Ectodermal cell (in vitro differentiated cells): ENCODE data around the gene SLC38A10.

Experiments used
- H3K27ac ChIP-seq: 2 replicates; pipeline ENCODE4 v1.7.0; 2013; ENCODE audit warnings: mild to moderate bottlenecking, low read depth, low read length; ENCODE audit not compliant: insufficient read depth, poor library complexity, severe bottlenecking
- H3K27me3 ChIP-seq: 2 replicates; pipeline ENCODE4 v1.7.0; 2013; ENCODE audit warnings: mild to moderate bottlenecking, low read length; ENCODE audit not compliant: insufficient read depth, control insufficient read depth, poor library complexity, severe bottlenecking
- H3K36me3 ChIP-seq: one replicate; pipeline ENCODE4 v1.7.0; 2013; ENCODE audit warnings: low read length; ENCODE audit not compliant: control insufficient read depth, insufficient read depth
- H3K4me1 ChIP-seq: one replicate; pipeline ENCODE4 v1.7.0; 2013; ENCODE audit warnings: low read length; ENCODE audit not compliant: control insufficient read depth, insufficient read depth
- H3K4me3 ChIP-seq: 2 replicates; pipeline ENCODE4 v1.7.0; 2013; ENCODE audit warnings: low read depth, low read length, control low read depth; ENCODE audit not compliant: insufficient read depth
- H3K9me3 ChIP-seq: 2 replicates; pipeline ENCODE4 v1.7.0; 2013; ENCODE audit warnings: mild to moderate bottlenecking, low read length, moderate library complexity; ENCODE audit not compliant: control insufficient read depth
- WGBS, 2 experiments: methylation state at CpG; one replicate each; pipeline ENCODE4 v1.1.7; 2013; ENCODE audit warnings: missing lambda C conversion rate in 2 of 2; 5-methylcytosine and 5-hydroxymethylcytosine counted together

The SLC38A10 gene

GRCh38 chr17:81246679-81247338 is 48.3 kb downstream of the SLC38A10 start:
- 94% methylated on average over 28 of the region's 28 CpGs for WGBS, 2 experiments
- Histone ChIP-seq H3K4me1 (peaks cover 5% of the 10 kb centered on the region), H3K36me3 (peaks cover 2% of the 10 kb centered on the region), H3K9me3 (no peaks in the 10 kb centered on the region), H3K27me3 (no peaks in the 10 kb centered on the region), H3K4me3 (no peak overlapping the region), H3K27ac (no peak overlapping the region)

- WGBS, 2 experiments = 92 to 94% methylated on average over 10 of the region's 10 CpGs
- H3K9me3 ChIP-seq = no peaks in the 10 kb centered on the region
- H3K4me3 ChIP-seq = no peak overlapping the region
- H3K27ac ChIP-seq = no peak overlapping the region
- peaks cover under 1% of the 10 kb centered on the region for H3K4me1 ChIP-seq
- no peaks in the 10 kb centered on the region for H3K27me3 ChIP-seq
- H3K36me3 ChIP-seq = peaks cover 2% of the 10 kb centered on the region
Observed at GRCh38 chr17:81246343-81246670, 48.8 kb downstream of the SLC38A10 start.

DNA sequence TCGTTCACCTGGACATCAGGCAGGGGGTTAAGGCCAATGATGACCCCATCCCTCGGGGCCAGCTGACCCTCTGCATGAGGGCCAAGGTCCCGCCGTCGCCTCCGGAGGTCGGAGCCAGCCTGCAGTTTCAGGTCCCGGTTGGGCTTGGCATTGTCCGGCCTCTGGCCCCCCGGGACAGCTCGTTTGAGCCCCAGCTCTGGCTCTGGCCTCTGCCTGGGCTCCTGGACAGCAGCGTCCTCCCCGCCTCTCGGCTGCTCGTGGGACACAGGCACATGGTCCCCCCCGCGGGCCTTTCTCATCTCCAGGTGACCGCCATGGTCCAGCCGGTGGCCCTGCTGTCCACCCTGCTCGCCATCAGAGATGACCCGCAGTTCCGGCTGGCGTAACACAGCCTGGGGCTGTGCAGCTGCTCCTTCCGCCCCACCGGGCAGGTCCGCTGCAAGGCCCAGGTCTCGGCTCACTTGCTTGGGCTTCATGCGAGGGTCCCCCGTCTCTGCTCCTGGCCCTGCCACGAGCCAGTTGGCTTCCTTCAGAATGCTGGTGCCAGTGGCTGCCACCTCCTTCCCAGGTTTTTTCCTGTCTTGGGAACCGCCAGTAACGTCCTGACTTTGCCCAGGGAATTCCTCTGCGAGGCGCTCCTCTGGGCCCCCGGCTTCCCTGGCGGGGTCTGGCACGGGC is 49.3 kb downstream of the SLC38A10 start:
- Histone ChIP-seq H3K27me3 (no peaks in the 10 kb centered on the region), H3K9me3 (no peaks in the 10 kb centered on the region), H3K36me3 (peaks cover 2% of the 10 kb centered on the region), H3K4me3 (no peak overlapping the region), H3K4me1 (no peaks in the 10 kb centered on the region), H3K27ac (no peak overlapping the region)
- 92 to 93% methylated on average over 37 of the region's 37 CpGs for WGBS, 2 experiments

- no peak overlapping the region for H3K27ac ChIP-seq
- H3K4me1 ChIP-seq = peaks cover 1% of the 10 kb centered on the region
- no peak overlapping the region for H3K4me3 ChIP-seq
- peaks cover 2% of the 10 kb centered on the region for H3K36me3 ChIP-seq
- no peaks in the 10 kb centered on the region for H3K27me3 ChIP-seq
- no peaks in the 10 kb centered on the region for H3K9me3 ChIP-seq
- 92 to 94% methylated on average over 25 of the region's 25 CpGs for WGBS, 2 experiments
Observed at GRCh38 chr17:81245024-81245664, 50.0 kb downstream of the SLC38A10 start.

DNA sequence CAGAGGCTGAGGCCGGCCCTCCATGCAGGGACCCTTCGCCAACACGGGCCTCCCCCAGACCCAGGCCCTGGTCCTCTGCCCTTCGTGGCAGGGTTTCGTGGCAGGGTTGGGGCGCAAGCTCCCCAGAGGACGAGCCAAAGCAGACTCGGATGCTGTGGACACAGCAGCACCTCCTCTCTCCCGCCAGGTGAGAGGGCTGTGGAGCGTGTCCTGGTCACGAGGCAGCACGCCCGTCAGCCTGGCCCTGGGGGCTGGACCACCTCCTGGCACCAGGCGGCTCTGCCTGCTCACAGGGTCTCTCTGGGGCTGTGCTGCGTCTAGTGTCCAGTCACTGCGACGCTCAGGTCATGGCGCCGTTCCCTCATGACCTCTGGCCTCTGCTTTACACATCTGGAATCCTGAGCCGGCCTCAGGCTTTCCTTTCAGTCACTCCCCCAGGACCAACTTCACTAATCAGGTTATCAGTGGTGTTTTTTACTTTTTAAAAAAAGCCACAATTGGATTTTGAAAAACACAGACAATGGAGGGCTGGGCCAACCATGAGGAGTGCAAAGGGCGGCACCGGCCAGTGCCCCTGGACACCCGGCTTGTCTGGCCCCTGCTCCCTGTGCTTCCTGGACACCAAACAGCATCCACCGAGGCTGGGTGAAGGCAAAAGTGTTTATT is 50.6 kb downstream of the SLC38A10 start:
- 90 to 91% methylated on average over 24 of the region's 24 CpGs for WGBS, 2 experiments
- no peaks in the 10 kb centered on the region for H3K27me3 ChIP-seq
- no peak overlapping the region for H3K27ac ChIP-seq
- peaks cover 4% of the 10 kb centered on the region for H3K4me1 ChIP-seq
- H3K4me3 ChIP-seq = no peak overlapping the region
- no peaks in the 10 kb centered on the region for H3K9me3 ChIP-seq
- peaks cover 2% of the 10 kb centered on the region for H3K36me3 ChIP-seq

DNA sequence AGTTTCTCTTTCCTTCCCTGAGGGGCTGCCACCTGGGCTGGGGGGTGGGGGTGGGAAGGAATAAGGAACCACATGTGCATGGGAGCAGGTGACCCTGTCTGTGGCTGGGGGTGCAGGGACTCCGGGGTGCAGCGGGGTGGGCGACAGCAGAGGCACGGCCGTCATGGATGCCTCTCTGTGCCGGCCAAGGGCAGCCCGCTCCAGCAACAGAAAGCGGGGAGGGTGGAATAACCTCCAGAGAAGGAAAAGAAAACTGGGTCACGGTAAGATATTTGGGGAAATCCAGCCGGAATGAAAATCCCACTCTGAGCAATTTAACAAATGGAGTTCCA is 51.8 kb downstream of the SLC38A10 start:
- H3K4me1 ChIP-seq = peaks cover 4% of the 10 kb centered on the region
- H3K4me3 ChIP-seq = no peak overlapping the region
- no peak overlapping the region for H3K27ac ChIP-seq
- no peaks in the 10 kb centered on the region for H3K9me3 ChIP-seq
- H3K36me3 ChIP-seq = no peaks in the 10 kb centered on the region
- WGBS, 2 experiments = 93 to 94% methylated on average over 10 of the region's 10 CpGs
- H3K27me3 ChIP-seq = no peaks in the 10 kb centered on the region

DNA sequence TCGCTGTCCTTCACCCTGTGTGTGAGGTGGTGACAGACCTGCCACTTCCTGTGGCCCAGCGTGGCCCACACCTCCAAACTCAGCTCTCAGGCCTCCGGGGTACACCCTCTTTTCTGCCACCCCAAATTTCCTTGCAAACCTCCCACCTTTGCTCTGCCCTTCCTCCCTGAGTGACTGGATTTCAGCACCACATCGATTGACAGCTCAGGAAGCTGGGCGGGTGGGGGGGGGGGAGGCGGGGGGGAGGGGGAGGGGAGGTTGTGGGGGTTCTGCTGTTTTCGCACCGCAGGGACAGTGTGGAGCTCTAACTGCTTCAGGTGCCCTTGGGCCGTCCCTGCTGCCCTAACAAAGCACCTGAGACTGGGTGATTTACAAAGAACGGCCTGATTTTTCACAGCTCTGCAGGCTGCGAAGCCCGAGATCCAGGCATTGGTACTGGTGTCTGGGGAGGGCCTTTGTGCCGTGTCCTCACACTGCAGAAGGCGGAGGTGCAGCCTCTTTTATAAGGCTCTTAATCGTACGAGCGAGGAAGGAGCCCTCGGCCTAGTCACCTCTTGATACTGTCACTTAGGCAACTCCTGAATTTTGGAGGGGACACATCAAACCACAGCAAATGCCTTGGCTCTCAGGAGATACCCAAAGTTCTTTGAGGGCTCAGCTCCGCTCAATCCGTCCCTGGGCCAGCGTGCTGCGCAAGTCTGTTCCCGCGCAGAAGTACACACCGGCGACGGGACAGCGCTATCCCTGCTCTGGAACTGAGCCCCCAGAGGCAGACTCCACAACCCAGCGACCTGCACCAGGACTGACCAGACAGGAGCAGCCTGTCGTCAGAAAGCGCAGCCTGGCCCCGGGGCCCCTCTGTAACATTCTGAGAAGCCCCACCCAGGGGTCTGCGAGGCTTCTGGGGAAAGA is 52.4 kb downstream of the SLC38A10 start:
- no peak overlapping the region for H3K27ac ChIP-seq
- no peaks in the 10 kb centered on the region for H3K27me3 ChIP-seq
- H3K4me1 ChIP-seq = peaks cover 9% of the 10 kb centered on the region
- no peaks in the 10 kb centered on the region for H3K9me3 ChIP-seq
- no peaks in the 10 kb centered on the region for H3K36me3 ChIP-seq
- no peak overlapping the region for H3K4me3 ChIP-seq
- 89% methylated on average over 30 of the region's 33 CpGs for WGBS, 2 experiments

- Histone ChIP-seq H3K4me1 (peaks cover 12% of the 10 kb centered on the region), H3K4me3 (no peak overlapping the region), H3K27ac (no peak overlapping the region), H3K27me3 (no peaks in the 10 kb centered on the region), H3K36me3 (no peaks in the 10 kb centered on the region), H3K9me3 (no peaks in the 10 kb centered on the region)
- WGBS, 2 experiments = 66 to 69% methylated on average over 26 of the region's 26 CpGs
Observed at GRCh38 chr17:81241648-81242420, 53.3 kb downstream of the SLC38A10 start.

DNA sequence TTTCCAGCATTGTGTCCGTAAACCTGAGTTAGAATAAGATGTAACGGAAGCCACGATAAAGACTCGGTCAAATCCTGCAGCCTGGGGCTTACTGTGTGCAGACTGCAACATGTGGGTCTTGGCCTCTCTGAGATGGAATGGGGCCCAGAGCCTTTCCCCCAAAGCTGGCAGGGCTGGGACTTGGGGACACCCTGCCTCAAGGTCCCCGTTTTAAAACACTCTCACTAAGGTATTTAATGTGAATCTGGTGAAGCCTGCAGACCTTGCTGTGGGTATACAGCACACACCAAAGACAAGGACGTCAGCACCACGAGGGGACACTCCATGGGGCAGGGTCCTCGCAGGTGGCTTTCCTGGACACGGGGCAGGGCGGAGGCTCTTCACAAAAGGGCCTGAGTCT is 53.9 kb downstream of the SLC38A10 start:
- peaks cover 12% of the 10 kb centered on the region for H3K4me1 ChIP-seq
- no peaks in the 10 kb centered on the region for H3K27me3 ChIP-seq
- no peak overlapping the region for H3K27ac ChIP-seq
- no peak overlapping the region for H3K4me3 ChIP-seq
- no peaks in the 10 kb centered on the region for H3K9me3 ChIP-seq
- H3K36me3 ChIP-seq = no peaks in the 10 kb centered on the region
- 93% methylated on average over 10 of the region's 10 CpGs for WGBS, 2 experiments
